Osteocyte (in vitro differentiated cells): ENCODE data around the gene VAT1L. TPM values are rescaled to one million over a fixed set of nuclear protein-coding genes. Genes with fewer than 3 reads are reported as not detected.

Experiments used
- DNase-seq: peaks from one replicate; pipeline ENCODE4 v3.0.0; 2021; ENCODE audit warnings: mixed read lengths; ENCODE audit not compliant: unreplicated experiment; ENCODE audit errors: extremely low spot score
- H3K27ac Mint-ChIP-seq: one replicate; pipeline ENCODE4 v1.8.0; 2021; ENCODE audit warnings: mild to moderate bottlenecking, mixed read lengths; ENCODE audit not compliant: unreplicated experiment
- H3K27me3 Mint-ChIP-seq: one replicate; pipeline ENCODE4 v1.8.0; 2021; ENCODE audit warnings: mixed read lengths; ENCODE audit not compliant: unreplicated experiment
- H3K36me3 Mint-ChIP-seq: one replicate; pipeline ENCODE4 v1.8.0; 2021; ENCODE audit warnings: mixed read lengths; ENCODE audit not compliant: unreplicated experiment
- H3K4me1 Mint-ChIP-seq: one replicate; pipeline ENCODE4 v1.8.0; 2021; ENCODE audit warnings: mixed read lengths; ENCODE audit not compliant: unreplicated experiment
- H3K4me3 Mint-ChIP-seq: one replicate; pipeline ENCODE4 v1.8.0; 2021; ENCODE audit warnings: mild to moderate bottlenecking, moderate library complexity, mixed read lengths; ENCODE audit not compliant: unreplicated experiment
- H3K9me3 Mint-ChIP-seq: one replicate; pipeline ENCODE4 v1.8.0; 2021; ENCODE audit warnings: mixed read lengths; ENCODE audit not compliant: unreplicated experiment
- CTCF ChIP-seq: fragments of 200-600 bp; sonication (generic); IDR thresholded peaks from 2 replicates; pipeline ENCODE4 v1.5.0; 2021; ENCODE audit warnings: antibody characterized with exemption, mild to moderate bottlenecking, moderate library complexity
- total RNA-seq: library from RNA; stranded (reverse); gene quantifications from 2 replicates; pipeline ENCODE4 v1.2.1, GENCODE V29; 2021

The VAT1L gene
- total RNA-seq, 1 donor from 2014 or later = not detected

- no peaks in the 10 kb centered on the region for H3K4me1 Mint-ChIP-seq
- H3K27ac Mint-ChIP-seq = no peak overlapping the region
- H3K9me3 Mint-ChIP-seq = peaks cover 6% of the 10 kb centered on the region
- H3K4me3 Mint-ChIP-seq = no peak overlapping the region
- H3K36me3 Mint-ChIP-seq = no peaks in the 10 kb centered on the region
- no peak for TF ChIP-seq CTCF
- no peaks in the 10 kb centered on the region for H3K27me3 Mint-ChIP-seq
- no peak for DNase-seq
Observed at GRCh38 chr16:78024159-78024558, 235.8 kb downstream of the VAT1L start.

GRCh38 chr16:78025631-78026030 lies 237.3 kb downstream of the VAT1L start:
- no peak overlapping the region for H3K4me3 Mint-ChIP-seq
- H3K9me3 Mint-ChIP-seq = peaks cover 7% of the 10 kb centered on the region
- TF ChIP-seq CTCF = no peak
- H3K27me3 Mint-ChIP-seq = no peaks in the 10 kb centered on the region
- DNase-seq = no peak
- no peaks in the 10 kb centered on the region for H3K4me1 Mint-ChIP-seq
- no peak overlapping the region for H3K27ac Mint-ChIP-seq
- H3K36me3 Mint-ChIP-seq = no peaks in the 10 kb centered on the region

DNA sequence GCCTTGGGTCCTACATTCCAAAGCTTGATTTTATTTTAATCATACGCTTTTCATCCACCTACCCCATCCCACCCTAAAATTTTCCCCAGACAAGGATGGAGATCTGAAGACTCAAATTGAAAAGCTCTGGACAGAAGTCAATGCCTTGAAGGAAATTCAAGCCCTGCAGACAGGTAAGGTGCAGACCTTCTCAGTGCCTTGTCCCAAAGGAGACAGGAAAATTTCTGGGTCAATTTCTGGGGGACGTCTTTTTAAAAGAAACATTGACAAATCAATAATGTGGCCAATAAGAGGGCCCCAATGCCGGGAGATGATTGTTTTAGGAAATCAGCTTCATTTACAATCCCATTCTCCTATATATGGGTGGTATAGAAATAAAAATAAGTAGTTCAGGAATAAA lies 239.7 kb downstream of the VAT1L start:
- H3K27ac Mint-ChIP-seq = no peak overlapping the region
- no peak for TF ChIP-seq CTCF
- H3K4me1 Mint-ChIP-seq = no peaks in the 10 kb centered on the region
- H3K27me3 Mint-ChIP-seq = no peaks in the 10 kb centered on the region
- no peak overlapping the region for H3K4me3 Mint-ChIP-seq
- H3K9me3 Mint-ChIP-seq = peaks cover 7% of the 10 kb centered on the region
- DNase-seq = no peak
- no peaks in the 10 kb centered on the region for H3K36me3 Mint-ChIP-seq

Other genes with a start within 250 kb of the VAT1L start
- gene NUDT7, start 66.0 kb upstream of the VAT1L start, total RNA-seq = 1.4 and 3.2 TPM in 2 replicates
- not detected in 2 replicates for gene CLEC3A, start 234.0 kb downstream of the VAT1L start, total RNA-seq